ENCODE data around the gene PRSS22.

GRCh38 chr16:2838928-2839327, 19.0 kb downstream of the PRSS22 start:
- peak; percentile 79 for TF ChIP-seq CTCF (IDR thresholded peaks at IDR 0.05; ENCODE audit: poor library complexity, severe bottlenecking)
- TF ChIP-seq POLR2AphosphoS5 (IDR thresholded peaks at IDR 0.05), result no peak
